Keratinocyte (primary cell): ENCODE measurements around the gene ZBTB38. TPM values are rescaled to one million over a fixed set of nuclear protein-coding genes. Genes with fewer than 3 reads are reported as not detected.

Experiments used
- DNase-seq: peaks from one replicate; pipeline ENCODE4 v3.0.0-alpha.2; 2011; ENCODE audit warnings: low read depth, missing footprints, low spot score
- FAIRE-seq: peaks from 2 replicates; lab custom pipeline; 2011; peaks lifted over from hg19 to GRCh38; lab: Jason Lieb, UNC
- H2AFZ ChIP-seq: 2 replicates; pipeline ENCODE4 v1.6.0; 2012; ENCODE audit warnings: low read length, control low read depth, inconsistent platforms; ENCODE audit not compliant: control insufficient read depth
- H3K27ac ChIP-seq: 2 replicates; pipeline ENCODE4 v1.5.1; 2011; ENCODE audit warnings: low read length; ENCODE audit not compliant: control insufficient read depth, insufficient read depth
- H3K27me3 ChIP-seq: 3 replicates; pipeline ENCODE4 v1.6.0; 2011; ENCODE audit warnings: low read length; ENCODE audit not compliant: control insufficient read depth, insufficient read depth; ENCODE audit errors: extremely low read depth
- H3K36me3 ChIP-seq, 2 experiments: 2 replicates in 1 of 2; 3 replicates in 1 of 2; pipeline ENCODE4 v1.5.1; 2011; ENCODE audit warnings: low read length in 2 of 2, mild to moderate bottlenecking in 1 of 2; ENCODE audit not compliant: control insufficient read depth in 2 of 2, insufficient read depth in 2 of 2; ENCODE audit errors: extremely low read depth in 1 of 2
- H3K4me1 ChIP-seq: 3 replicates; pipeline ENCODE4 v1.5.1; 2011; ENCODE audit warnings: low read length; ENCODE audit not compliant: control insufficient read depth, insufficient read depth; ENCODE audit errors: extremely low read depth
- H3K4me2 ChIP-seq: 3 replicates; pipeline ENCODE4 v1.6.0; 2011; ENCODE audit warnings: low read depth, low read length; ENCODE audit not compliant: control insufficient read depth, insufficient read depth; ENCODE audit errors: extremely low read depth
- H3K4me3 ChIP-seq, 3 experiments: fragments of 200-600 bp in 1 of 3; sonication (generic) in 1 of 3; 2 replicates in 2 of 3; 3 replicates in 1 of 3; pipeline ENCODE4 v1.5.1; 2011 to 2016; ENCODE audit warnings: low read length in 3 of 3, mild to moderate bottlenecking in 3 of 3, control low read depth in 2 of 3, inconsistent platforms in 1 of 3, low read depth in 1 of 3, mixed read lengths in 1 of 3, mixed run types in 1 of 3, moderate library complexity in 1 of 3; ENCODE audit not compliant: control insufficient read depth in 2 of 3, insufficient read depth in 2 of 3; ENCODE audit errors: extremely low read depth in 1 of 3
- H3K79me2 ChIP-seq: 2 replicates; pipeline ENCODE4 v1.6.0; 2012; ENCODE audit warnings: low read length; ENCODE audit not compliant: control insufficient read depth, insufficient read depth
- H3K9ac ChIP-seq: 3 replicates; pipeline ENCODE4 v1.6.0; 2011; ENCODE audit warnings: low read length; ENCODE audit not compliant: control insufficient read depth, insufficient read depth; ENCODE audit errors: extremely low read depth
- H3K9me1 ChIP-seq: 3 replicates; pipeline ENCODE4 v1.6.0; 2011; ENCODE audit warnings: low read length; ENCODE audit not compliant: control insufficient read depth, insufficient read depth; ENCODE audit errors: extremely low read depth
- H3K9me3 ChIP-seq: 2 replicates; pipeline ENCODE4 v1.5.1; 2012; ENCODE audit warnings: low read depth, low read length; ENCODE audit not compliant: control insufficient read depth
- H4K20me1 ChIP-seq: 3 replicates; pipeline ENCODE4 v1.6.0; 2011; ENCODE audit warnings: low read length; ENCODE audit not compliant: control insufficient read depth, insufficient read depth; ENCODE audit errors: extremely low read depth
- EZH2 ChIP-seq: IDR thresholded peaks from one replicate; pipeline ENCODE4 v1.6.1; 2012; ENCODE audit warnings: inconsistent platforms, mild to moderate bottlenecking, low read length, moderate library complexity
- dilution Hi-C: fragments of 300-500 bp; cut with MboI; formaldehyde crosslinking; loops from one replicate; pipeline ENCODE4 v1.7.0; 2020; ENCODE audit warnings: low sequenced_read_pairs; ENCODE audit not compliant: extremely low pct_ligation_motif_present
- polyA plus RNA-seq, 5 experiments: library from polyadenylated mRNA; depleted of rRNA in 3 of 5; stranded (reverse) in 3 of 5; stranded (forward) in 1 of 5; unstranded in 1 of 5; fragments of >200 nt; gene quantifications; 1 replicate in 1 of 5; 2 replicates in 3 of 5; 3 replicates in 1 of 5; pipeline versions ENCODE4 v1.2.1 to v1.2.3, GENCODE V29; 2011 to 2012; ENCODE audit warnings: missing spikeins in 2 of 5, low read depth in 1 of 5, low replicate concordance in 1 of 5
- TF ChIP-seq, protein P1 (sequence below), 3 experiments: IDR thresholded peaks in 1 of 3; conservative IDR thresholded peaks in 1 of 3; optimal IDR thresholded peaks in 1 of 3; 2 replicates in 2 of 3; 3 replicates in 1 of 3; pipeline versions ENCODE3 to v1.5.1; 2011; ENCODE audit warnings: low read length in 3 of 3, mild to moderate bottlenecking in 3 of 3, moderate library complexity in 2 of 3, control low read depth in 1 of 3, inconsistent platforms in 1 of 3; ENCODE audit not compliant: insufficient read depth in 2 of 3; ENCODE audit errors: extremely low read depth in 1 of 3

Gene ZBTB38
- polyA plus RNA-seq, 1 donor (not counting 4 experiments of a cell fraction or from before 2014, with no cell fraction given): 34.9 TPM

DNA sequence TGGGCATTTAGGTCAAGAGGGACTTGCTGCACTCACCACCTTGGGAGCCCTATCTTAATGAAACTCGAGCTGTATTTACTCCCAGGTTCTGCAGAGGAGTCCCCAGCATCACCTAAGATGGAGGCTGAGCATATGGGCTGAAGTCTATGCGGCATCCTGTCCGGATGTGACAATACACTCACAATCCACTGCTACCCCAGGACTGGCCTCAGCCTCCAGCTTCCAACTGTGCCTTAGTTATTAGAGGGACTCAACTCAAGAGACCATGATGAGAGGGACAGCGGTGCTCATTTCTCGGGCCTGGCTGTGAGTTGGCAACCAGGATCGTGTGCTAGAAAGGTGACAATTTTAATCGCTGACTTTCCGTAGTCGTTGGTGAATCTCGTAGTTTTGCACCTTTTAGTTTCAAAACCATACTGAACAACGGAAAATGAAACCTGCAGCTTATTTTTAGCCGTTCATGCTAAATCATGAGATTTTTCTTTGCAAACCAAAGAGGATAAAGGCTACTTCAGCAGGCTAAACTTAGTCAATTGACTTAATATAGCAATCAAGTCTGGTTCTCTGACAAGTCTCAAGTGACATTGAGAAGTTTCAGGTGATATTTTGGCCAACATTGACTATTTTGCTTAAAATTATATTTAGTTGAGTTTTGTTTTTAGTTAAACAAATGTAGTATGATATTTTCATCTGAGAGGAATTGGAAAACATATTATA is 11.1 kb downstream of the ZBTB38 start:
- FAIRE-seq (no peak), DNase-seq (no peak)
- dilution Hi-C loops: no loop called here
- Histone ChIP-seq H3K4me2 (no peak overlapping the region), H3K36me3 (peaks cover 6% of the 10 kb centered on the region in 2 experiments), H3K27ac (no peak overlapping the region), H4K20me1 (no peaks in the 10 kb centered on the region), H3K9me3 (no peaks in the 10 kb centered on the region), H3K79me2 (no peaks in the 10 kb centered on the region), H3K4me3 (no peak overlapping the region), H3K27me3 (no peaks in the 10 kb centered on the region), H3K9me1 (no peaks in the 10 kb centered on the region), H2AFZ (no peak overlapping the region), H3K9ac (no peak overlapping the region), H3K4me1 (peaks cover 17% of the 10 kb centered on the region)
- TF ChIP-seq, protein P1, sequence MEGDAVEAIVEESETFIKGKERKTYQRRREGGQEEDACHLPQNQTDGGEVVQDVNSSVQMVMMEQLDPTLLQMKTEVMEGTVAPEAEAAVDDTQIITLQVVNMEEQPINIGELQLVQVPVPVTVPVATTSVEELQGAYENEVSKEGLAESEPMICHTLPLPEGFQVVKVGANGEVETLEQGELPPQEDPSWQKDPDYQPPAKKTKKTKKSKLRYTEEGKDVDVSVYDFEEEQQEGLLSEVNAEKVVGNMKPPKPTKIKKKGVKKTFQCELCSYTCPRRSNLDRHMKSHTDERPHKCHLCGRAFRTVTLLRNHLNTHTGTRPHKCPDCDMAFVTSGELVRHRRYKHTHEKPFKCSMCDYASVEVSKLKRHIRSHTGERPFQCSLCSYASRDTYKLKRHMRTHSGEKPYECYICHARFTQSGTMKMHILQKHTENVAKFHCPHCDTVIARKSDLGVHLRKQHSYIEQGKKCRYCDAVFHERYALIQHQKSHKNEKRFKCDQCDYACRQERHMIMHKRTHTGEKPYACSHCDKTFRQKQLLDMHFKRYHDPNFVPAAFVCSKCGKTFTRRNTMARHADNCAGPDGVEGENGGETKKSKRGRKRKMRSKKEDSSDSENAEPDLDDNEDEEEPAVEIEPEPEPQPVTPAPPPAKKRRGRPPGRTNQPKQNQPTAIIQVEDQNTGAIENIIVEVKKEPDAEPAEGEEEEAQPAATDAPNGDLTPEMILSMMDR (optimal IDR thresholded peaks at IDR 0.05 in 1 of 3, IDR thresholded peaks at IDR 0.05 in 1 of 3, conservative IDR thresholded peaks at IDR 0.05 in 1 of 3; ENCODE audit: extremely low read depth in 1 of 3, insufficient read depth in 2 of 3, low read length in 3 of 3): no peak
- TF ChIP-seq EZH2: no peak

DNA sequence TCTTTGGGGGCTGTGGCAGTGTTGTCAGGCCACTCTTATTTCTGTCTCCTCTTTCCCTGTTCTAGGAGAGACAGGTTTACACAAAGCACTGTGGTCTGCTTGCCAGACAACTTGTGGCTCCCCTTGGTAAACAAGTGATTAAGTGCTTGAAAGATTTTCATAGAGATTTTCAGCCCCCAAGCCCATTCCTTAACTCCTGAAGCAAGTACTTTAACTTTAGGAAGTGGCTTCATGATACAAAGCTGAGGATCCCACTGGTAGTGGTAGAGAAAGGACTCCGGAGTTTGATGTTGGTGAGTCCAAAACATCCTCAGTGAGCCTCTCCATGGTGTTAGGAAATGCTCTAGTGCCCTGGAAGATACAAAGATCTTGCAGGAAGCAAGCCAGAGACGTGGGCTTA is 12.0 kb downstream of the ZBTB38 start:
- no peak overlapping the region for H3K9ac ChIP-seq
- H3K4me3 ChIP-seq: no peak overlapping the region
- peaks cover 6% of the 10 kb centered on the region in 2 experiments for H3K36me3 ChIP-seq
- dilution Hi-C loops: no loop called here
- no peak overlapping the region for H2AFZ ChIP-seq
- H3K27ac ChIP-seq: no peak overlapping the region
- no peaks in the 10 kb centered on the region for H3K79me2 ChIP-seq
- no peaks in the 10 kb centered on the region for H4K20me1 ChIP-seq
- DNase-seq (no peak), FAIRE-seq (no peak)
- no peaks in the 10 kb centered on the region for H3K9me1 ChIP-seq
- H3K4me1 ChIP-seq: peaks cover 24% of the 10 kb centered on the region
- H3K4me2 ChIP-seq: no peak overlapping the region
- no peaks in the 10 kb centered on the region for H3K9me3 ChIP-seq
- H3K27me3 ChIP-seq: no peaks in the 10 kb centered on the region
- TF ChIP-seq EZH2: no peak
- TF ChIP-seq, protein P1 (optimal IDR thresholded peaks at IDR 0.05 in 1 of 3, IDR thresholded peaks at IDR 0.05 in 1 of 3, conservative IDR thresholded peaks at IDR 0.05 in 1 of 3; ENCODE audit: extremely low read depth in 1 of 3, insufficient read depth in 2 of 3, low read length in 3 of 3): no peak
